ENCODE results near the gene DRC3.

The DRC3 gene

GRCh38 chr17:18055597-18055996, 82.9 kb downstream of the DRC3 start:
- no peak for DNase-seq (ENCODE audit: low spot score)

GRCh38 chr17:18056214-18056613, 83.6 kb downstream of the DRC3 start:
- DNase-seq (ENCODE audit: low spot score): no peak

GRCh38 chr17:18059283-18059682, 86.6 kb downstream of the DRC3 start:
- no peak for DNase-seq (ENCODE audit: low spot score)

GRCh38 chr17:18064053-18064452, 91.4 kb downstream of the DRC3 start:
- DNase-seq (ENCODE audit: low spot score): no peak

- no peak for DNase-seq (ENCODE audit: low spot score)
These were observed 92.9 kb downstream of the DRC3 start for GRCh38 chr17:18065546-18065945.
